Hepatocyte (in vitro differentiated cells): Measurements from ENCODE around the gene FXYD5. TPM values are rescaled to one million over a fixed set of nuclear protein-coding genes. Genes with fewer than 3 reads are reported as not detected.

Experiments used
- DNase-seq: peaks from one replicate; pipeline ENCODE4 v3.0.0-alpha.2; 2016; ENCODE audit warnings: low spot score
- H2AFZ ChIP-seq: fragments of 200-600 bp; sonication (generic); 2 replicates; pipeline ENCODE4 v1.6.0; 2016; ENCODE audit warnings: antibody characterized with exemption, mild to moderate bottlenecking
- H3K27ac ChIP-seq: fragments of 200-600 bp; sonication (generic); 2 replicates; pipeline ENCODE4 v1.5.1; 2016; ENCODE audit warnings: mild to moderate bottlenecking
- H3K27me3 ChIP-seq: fragments of 200-600 bp; sonication (generic); 2 replicates; pipeline ENCODE4 v1.6.1; 2016
- H3K36me3 ChIP-seq: fragments of 200-600 bp; sonication (generic); replicated peaks from 2 replicates; pipeline ENCODE4 v1.5.1; 2016; ENCODE audit warnings: low read depth; ENCODE audit not compliant: insufficient read depth
- H3K4me1 ChIP-seq: fragments of 200-600 bp; sonication (generic); 2 replicates; pipeline ENCODE4 v1.5.1; 2016; ENCODE audit warnings: mild to moderate bottlenecking, moderate library complexity; ENCODE audit not compliant: insufficient read depth
- H3K4me2 ChIP-seq: fragments of 200-600 bp; sonication (generic); 2 replicates; pipeline ENCODE4 v1.6.0; 2016
- H3K4me3 ChIP-seq: fragments of 200-600 bp; sonication (generic); 2 replicates; pipeline ENCODE4 v1.5.1; 2016; ENCODE audit warnings: mild to moderate bottlenecking
- H3K79me2 ChIP-seq: fragments of 200-600 bp; sonication (generic); 2 replicates; pipeline ENCODE4 v1.6.0; 2017; ENCODE audit warnings: mild to moderate bottlenecking
- H3K9me2 ChIP-seq: fragments of 200-600 bp; sonication (generic); replicated peaks from 2 replicates; pipeline ENCODE4 v1.6.0; 2017; ENCODE audit warnings: mild to moderate bottlenecking; ENCODE audit not compliant: insufficient read depth
- H3K9me3 ChIP-seq: fragments of 200-600 bp; sonication (generic); 2 replicates; pipeline ENCODE4 v1.5.1; 2016; ENCODE audit warnings: low read depth, mild to moderate bottlenecking
- H4K20me1 ChIP-seq: fragments of 200-600 bp; sonication (generic); 2 replicates; pipeline ENCODE4 v1.6.0; 2016; ENCODE audit warnings: mild to moderate bottlenecking; ENCODE audit not compliant: insufficient read depth, poor library complexity, severe bottlenecking
- EZH2 ChIP-seq: fragments of 200-600 bp; sonication (generic); IDR thresholded peaks from 2 replicates; pipeline ENCODE4 v1.6.1; 2016; ENCODE audit warnings: antibody characterized with exemption, mild to moderate bottlenecking, borderline replicate concordance
- EZH2phosphoT487 ChIP-seq: fragments of 200-600 bp; sonication (generic); IDR thresholded peaks from one replicate; pipeline ENCODE4 v1.6.1; 2018; ENCODE audit warnings: antibody characterized with exemption, mild to moderate bottlenecking, low read depth, moderate library complexity; ENCODE audit not compliant: unreplicated experiment, severe bottlenecking
- WGBS: methylation state at CpG from one replicate; pipeline ENCODE4 v1.1.6; 2016; ENCODE audit warnings: low lambda C conversion rate; ENCODE audit errors: missing lambda C conversion rate; 5-methylcytosine and 5-hydroxymethylcytosine counted together
- polyA plus RNA-seq: library from polyadenylated mRNA; unstranded; fragments of >200 nt; fragmentation: Nextera tagmentation; extraction: Ambion mirVana; gene quantifications from 2 replicates; pipeline ENCODE4 v1.2.1, GENCODE V29; 2016
- total RNA-seq: library from RNA; depleted of rRNA; stranded (reverse); fragments of >200 nt; gene quantifications from 2 replicates; pipeline ENCODE4 v1.2.3, GENCODE V29; 2014
- TF ChIP-seq, protein P1 (sequence below): fragments of 200-600 bp; sonication (generic); IDR thresholded peaks from 2 replicates; pipeline ENCODE4 v1.5.1; 2016; ENCODE audit warnings: antibody characterized with exemption, mild to moderate bottlenecking; ENCODE audit not compliant: poor library complexity

Gene FXYD5
- total and polyA plus RNA-seq, 2 experiments from 2014 or later = 36.4 to 81.1 TPM

GRCh38 chr19:35176181-35176570 lies 21.6 kb downstream of the FXYD5 start:
- DNase-seq = no peak
- WGBS = 87% methylated on average over 3 of the region's 3 CpGs
- H3K27ac ChIP-seq = no peak overlapping the region
- H3K9me3 ChIP-seq = no peaks in the 10 kb centered on the region
- no peaks in the 10 kb centered on the region for H4K20me1 ChIP-seq
- H3K4me1 ChIP-seq = no peaks in the 10 kb centered on the region
- TF ChIP-seq EZH2 (no peak), EZH2phosphoT487 (no peak)
- TF ChIP-seq, protein P1, sequence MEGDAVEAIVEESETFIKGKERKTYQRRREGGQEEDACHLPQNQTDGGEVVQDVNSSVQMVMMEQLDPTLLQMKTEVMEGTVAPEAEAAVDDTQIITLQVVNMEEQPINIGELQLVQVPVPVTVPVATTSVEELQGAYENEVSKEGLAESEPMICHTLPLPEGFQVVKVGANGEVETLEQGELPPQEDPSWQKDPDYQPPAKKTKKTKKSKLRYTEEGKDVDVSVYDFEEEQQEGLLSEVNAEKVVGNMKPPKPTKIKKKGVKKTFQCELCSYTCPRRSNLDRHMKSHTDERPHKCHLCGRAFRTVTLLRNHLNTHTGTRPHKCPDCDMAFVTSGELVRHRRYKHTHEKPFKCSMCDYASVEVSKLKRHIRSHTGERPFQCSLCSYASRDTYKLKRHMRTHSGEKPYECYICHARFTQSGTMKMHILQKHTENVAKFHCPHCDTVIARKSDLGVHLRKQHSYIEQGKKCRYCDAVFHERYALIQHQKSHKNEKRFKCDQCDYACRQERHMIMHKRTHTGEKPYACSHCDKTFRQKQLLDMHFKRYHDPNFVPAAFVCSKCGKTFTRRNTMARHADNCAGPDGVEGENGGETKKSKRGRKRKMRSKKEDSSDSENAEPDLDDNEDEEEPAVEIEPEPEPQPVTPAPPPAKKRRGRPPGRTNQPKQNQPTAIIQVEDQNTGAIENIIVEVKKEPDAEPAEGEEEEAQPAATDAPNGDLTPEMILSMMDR = no peak
- H3K36me3 ChIP-seq = no peaks in the 10 kb centered on the region
- H2AFZ ChIP-seq = no peak overlapping the region
- no peak overlapping the region for H3K4me2 ChIP-seq
- H3K27me3 ChIP-seq = no peaks in the 10 kb centered on the region
- H3K4me3 ChIP-seq = no peak overlapping the region
- H3K79me2 ChIP-seq = no peaks in the 10 kb centered on the region
- H3K9me2 ChIP-seq = no peaks in the 10 kb centered on the region

GRCh38 chr19:35177377-35178274 lies 23.1 kb downstream of the FXYD5 start:
- Histone ChIP-seq H3K4me1 (no peaks in the 10 kb centered on the region), H3K79me2 (no peaks in the 10 kb centered on the region), H3K27me3 (no peaks in the 10 kb centered on the region), H3K4me2 (no peak overlapping the region), H2AFZ (no peak overlapping the region), H3K4me3 (no peak overlapping the region), H3K9me2 (no peaks in the 10 kb centered on the region), H3K27ac (no peak overlapping the region), H4K20me1 (no peaks in the 10 kb centered on the region), H3K9me3 (no peaks in the 10 kb centered on the region), H3K36me3 (no peaks in the 10 kb centered on the region)
- no peak for DNase-seq
- 74% methylated on average over 7 of the region's 7 CpGs for WGBS
- TF ChIP-seq EZH2phosphoT487 (no peak), EZH2 (no peak)
- TF ChIP-seq, protein P1 = no peak

DNA sequence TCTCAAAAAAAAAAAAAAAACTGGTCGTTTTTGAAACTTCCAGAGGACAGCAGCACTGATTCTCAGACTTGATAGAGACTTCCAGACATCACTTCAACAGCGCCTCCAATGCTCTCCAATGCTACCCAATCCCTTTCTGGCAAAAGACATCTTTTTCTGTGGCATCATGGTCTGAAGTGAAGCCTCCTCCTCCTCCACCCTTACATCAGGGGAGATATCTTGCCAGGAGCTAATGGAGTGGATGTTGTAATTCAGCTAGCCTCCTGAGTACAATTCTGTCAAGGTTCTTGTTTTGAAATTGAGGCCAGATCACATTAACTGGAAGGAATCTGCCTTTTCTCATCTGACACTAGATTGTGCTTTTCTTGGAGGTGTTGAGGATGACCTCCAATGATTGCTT lies 24.2 kb downstream of the FXYD5 start:
- Histone ChIP-seq H3K4me3 (no peak overlapping the region), H4K20me1 (no peaks in the 10 kb centered on the region), H3K4me2 (no peak overlapping the region), H3K4me1 (no peaks in the 10 kb centered on the region), H3K36me3 (no peaks in the 10 kb centered on the region), H3K79me2 (no peaks in the 10 kb centered on the region), H3K9me2 (no peaks in the 10 kb centered on the region), H3K9me3 (no peaks in the 10 kb centered on the region), H3K27me3 (no peaks in the 10 kb centered on the region), H3K27ac (no peak overlapping the region), H2AFZ (no peak overlapping the region)
- TF ChIP-seq, protein P1 = no peak
- TF ChIP-seq EZH2 (no peak), EZH2phosphoT487 (no peak)
- no peak for DNase-seq
- 69% methylated on average over 2 of the region's 2 CpGs for WGBS
